Hematopoietic multipotent progenitor cell treated with erythropoietin and hydrocortisone succinate and interleukin-3 and kit ligand, for 15 days (in vitro differentiated cells): ENCODE data around the gene DAZAP2.
A peak's percentile ranks its signal among the peaks of the same experiment; 100 is the strongest.
"Not testable (repeated sequence)": the region's sequence is repeated elsewhere in the genome, so short reads cannot be mapped to it uniquely, and the experiment has no call there.

Experiments used
- DNase-seq: peaks from one replicate; pipeline ENCODE4 v3.0.0-alpha.2; 2015; ENCODE audit warnings: low spot score

Gene DAZAP2

GRCh38 chr12:51247523-51248206, 9.0 kb downstream of the DAZAP2 start:
- no peak for DNase-seq

DNA sequence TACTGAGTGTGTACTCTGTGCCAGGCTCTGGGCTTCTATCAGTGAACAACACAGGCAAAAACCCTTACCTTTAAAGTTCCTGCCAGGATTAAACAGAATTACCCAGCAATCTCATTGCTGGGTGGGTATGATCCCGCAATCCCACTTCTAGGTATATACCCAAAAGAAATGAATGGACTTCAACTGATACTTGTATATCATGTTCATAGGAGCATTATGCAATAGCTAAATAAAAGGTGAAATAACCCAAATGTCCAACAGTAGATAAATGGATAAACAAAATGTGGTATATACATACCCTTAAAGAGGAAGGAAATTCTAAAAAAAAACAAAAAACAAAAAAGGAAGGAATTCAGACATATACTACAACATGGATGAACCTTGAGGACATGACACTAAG, 14.7 kb downstream of the DAZAP2 start:
- no peak for DNase-seq

GRCh38 chr12:51254536-51254935, 15.9 kb downstream of the DAZAP2 start:
- DNase-seq = no peak

DNA sequence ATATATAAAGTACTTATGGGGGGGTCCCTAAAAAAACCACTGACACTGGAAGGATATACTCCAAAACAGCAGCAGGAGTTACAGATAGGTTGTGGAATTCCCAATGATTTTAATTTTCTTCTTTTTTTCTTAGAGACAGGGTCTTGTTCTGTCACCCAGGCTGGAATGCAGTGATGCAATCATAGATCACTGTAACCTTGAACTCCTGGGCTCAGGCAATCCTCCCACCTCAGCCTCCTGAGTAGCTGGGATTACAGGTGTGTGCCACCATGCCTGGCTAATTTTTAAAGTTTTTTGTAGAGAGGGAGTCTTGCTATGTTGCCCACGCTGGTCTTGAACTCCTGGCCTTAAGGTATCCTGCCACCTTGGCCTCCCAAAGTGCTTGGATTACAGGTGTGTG, 21.0 kb downstream of the DAZAP2 start:
- DNase-seq = not testable (repeated sequence)

DNA sequence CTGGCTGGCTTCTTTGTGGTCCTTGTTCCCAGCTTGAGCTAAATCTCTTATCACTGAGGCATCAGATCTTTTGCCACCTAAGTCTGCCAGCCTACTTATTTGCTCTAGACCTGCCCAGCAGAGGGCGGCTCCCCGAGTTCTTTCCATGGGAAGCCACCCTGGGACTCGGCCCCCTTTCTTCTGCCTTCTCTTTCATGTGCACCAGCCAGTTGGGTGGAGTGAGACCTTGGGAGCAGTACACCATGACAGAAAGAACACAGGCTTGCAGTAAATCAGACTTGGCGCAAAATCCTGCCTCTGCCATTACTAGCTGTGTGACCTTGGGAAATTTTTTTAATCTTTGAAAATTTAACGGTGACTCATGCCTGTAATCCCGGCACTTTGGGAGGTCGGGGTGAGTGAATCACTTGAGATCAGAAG, 24.1 kb downstream of the DAZAP2 start:
- DNase-seq = peak; percentile 23

- no peak for DNase-seq
Observed at GRCh38 chr12:51263341-51263740, 24.7 kb downstream of the DAZAP2 start.

DNA sequence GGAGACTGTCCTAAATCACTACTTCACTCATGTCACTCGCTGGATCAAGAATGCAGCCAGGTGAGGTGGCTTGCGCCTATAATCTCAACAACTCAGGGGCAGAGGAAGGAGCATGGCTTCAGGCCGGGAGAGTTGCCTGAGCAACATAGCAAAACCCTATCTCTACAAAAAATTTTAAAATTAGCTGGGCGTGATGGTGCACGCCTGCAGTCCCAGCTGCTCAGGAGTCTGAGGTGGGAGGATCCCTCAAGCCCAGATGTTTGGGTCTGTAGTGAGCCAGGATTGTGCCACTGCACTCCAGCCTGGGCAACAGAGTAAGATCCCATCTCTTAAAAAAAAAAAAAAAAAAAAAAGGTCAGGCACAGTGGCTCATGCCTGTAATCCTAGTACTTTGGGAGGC, 25.7 kb downstream of the DAZAP2 start:
- DNase-seq = no peak

GRCh38 chr12:51265024-51265423, 26.4 kb downstream of the DAZAP2 start:
- DNase-seq = no peak

- DNase-seq = peak; percentile 20
Observed at GRCh38 chr12:51269174-51270066, 30.8 kb downstream of the DAZAP2 start.

GRCh38 chr12:51270067-51270950, 31.7 kb downstream of the DAZAP2 start, which contains the start of gene SMAGP:
TSS of gene SMAGP (minus strand) at chr12:51270415. CDS start at chr12:51269278, 1,137 bp downstream.
- no peak for DNase-seq

DNA sequence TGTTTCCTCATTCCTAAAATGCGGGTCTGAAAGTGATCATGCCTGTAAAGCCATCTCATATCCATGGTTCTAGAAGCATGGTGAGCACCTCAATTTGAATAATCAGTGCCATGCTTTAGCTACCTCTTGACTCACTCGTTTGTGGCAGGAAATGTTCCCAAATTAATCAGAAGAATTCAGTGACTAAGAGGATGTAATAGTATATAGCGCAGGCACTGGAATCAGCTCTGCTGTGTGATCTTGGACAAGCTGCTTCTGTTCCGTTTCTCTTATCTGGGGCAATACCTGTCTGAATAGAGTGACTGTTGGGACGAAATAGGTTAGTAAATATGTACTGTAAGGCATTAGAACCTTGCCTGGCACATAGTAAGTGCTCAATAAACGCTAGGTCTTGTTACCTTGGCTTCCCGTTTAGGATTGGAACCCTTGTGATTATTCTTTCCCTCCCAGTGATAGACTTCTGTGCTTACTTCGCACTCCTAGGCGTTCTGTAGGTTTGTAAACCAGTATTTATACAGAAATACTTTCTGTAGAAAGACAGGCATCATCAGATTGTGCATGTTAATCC, 32.4 kb downstream of the DAZAP2 start:
- DNase-seq = no peak

DNA sequence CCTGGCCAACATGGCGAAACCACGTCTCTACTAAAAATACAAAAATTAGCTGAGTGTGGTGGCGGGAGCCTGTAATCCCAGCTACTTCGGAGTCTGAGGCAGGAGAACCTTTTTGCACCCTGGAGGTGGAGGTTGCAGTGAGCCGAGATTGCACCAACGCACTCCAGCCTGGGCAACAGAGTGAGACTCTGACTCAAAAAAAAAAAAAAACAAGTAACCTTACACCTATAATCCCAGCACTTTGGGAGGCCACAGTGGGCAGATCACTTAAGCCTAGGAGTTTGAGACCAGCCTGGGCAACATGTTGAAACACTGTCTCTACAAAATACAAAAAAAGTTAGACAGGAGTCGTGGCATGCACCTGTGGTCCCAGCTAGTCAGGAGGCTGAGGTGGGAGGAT, 34.2 kb downstream of the DAZAP2 start:
- not testable (repeated sequence) for DNase-seq

GRCh38 chr12:51275088-51275487, 36.5 kb downstream of the DAZAP2 start:
- no peak for DNase-seq

DNA sequence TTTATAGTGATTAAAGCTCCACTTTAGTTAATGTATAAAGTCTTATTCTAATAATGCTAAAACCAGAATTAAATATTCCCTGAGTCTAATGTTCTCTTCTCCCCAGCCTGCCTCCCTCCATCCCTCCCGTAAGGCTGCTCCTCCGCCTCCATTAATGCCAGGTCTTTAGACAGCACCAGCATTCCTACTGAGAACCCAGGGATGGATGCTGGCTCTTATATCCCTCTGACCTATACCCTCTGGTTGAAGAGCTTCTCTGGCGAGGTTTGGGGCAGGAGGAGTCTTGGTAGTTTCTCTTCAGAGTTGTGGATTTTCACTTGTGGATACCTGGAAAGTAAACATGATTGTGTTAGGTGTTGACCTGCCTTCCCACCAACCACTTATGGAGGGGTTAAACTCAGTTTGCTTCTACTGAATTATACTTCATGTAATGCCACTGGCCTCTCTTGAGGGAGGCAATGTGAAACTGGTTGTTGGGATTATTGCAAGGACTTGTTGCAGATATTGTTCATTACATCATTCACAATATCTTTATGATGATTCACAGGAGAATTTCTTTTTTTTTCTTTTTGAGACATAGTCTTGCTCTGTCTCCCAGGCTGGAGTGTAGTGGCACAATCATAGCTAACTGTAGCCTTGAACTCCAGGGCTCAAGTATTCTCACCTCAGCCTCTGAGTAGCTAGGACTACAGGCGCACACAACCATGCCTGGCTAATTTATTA, 42.7 kb downstream of the DAZAP2 start:
- no peak for DNase-seq

- no peak for DNase-seq
Observed at GRCh38 chr12:51285843-51286242, 47.2 kb downstream of the DAZAP2 start.

GRCh38 chr12:51291603-51292513, 53.2 kb downstream of the DAZAP2 start:
- not testable (repeated sequence) for DNase-seq
